Loucy (cell line): ENCODE data around the gene SIRT1.

Experiments used
- H2AFZ ChIP-seq: fragments of 200-600 bp; sonication (generic); 2 replicates; pipeline ENCODE4 v1.6.0; 2016; ENCODE audit warnings: antibody characterized with exemption, mild to moderate bottlenecking, low read length, moderate library complexity
- H3F3A ChIP-seq: fragments of 200-600 bp; 2 replicates; pipeline ENCODE4 v1.6.0; 2016; ENCODE audit warnings: antibody characterized with exemption, low read depth, mild to moderate bottlenecking
- H3K27me3 ChIP-seq: fragments of 200-600 bp; sonication (generic); 2 replicates; pipeline ENCODE4 v1.6.1; 2014; ENCODE audit warnings: low read length, mild to moderate bottlenecking; ENCODE audit not compliant: insufficient read depth, poor library complexity, severe bottlenecking
- H3K36me3 ChIP-seq: fragments of 200-600 bp; sonication (generic); 2 replicates; pipeline ENCODE4 v1.6.1; 2016; ENCODE audit warnings: low read length; ENCODE audit not compliant: insufficient read depth
- H3K4me1 ChIP-seq: fragments of 200-600 bp; sonication (generic); 2 replicates; pipeline ENCODE4 v1.5.1; 2014; ENCODE audit warnings: low read length, mild to moderate bottlenecking; ENCODE audit not compliant: insufficient read depth, poor library complexity, severe bottlenecking
- H3K4me2 ChIP-seq: fragments of 200-600 bp; sonication (generic); 2 replicates; pipeline ENCODE4 v1.6.0; 2014; ENCODE audit warnings: antibody characterized with exemption, low read length, low read depth, mild to moderate bottlenecking; ENCODE audit not compliant: poor library complexity, severe bottlenecking
- H3K4me3 ChIP-seq: fragments of 200-600 bp; sonication (generic); 2 replicates; pipeline ENCODE4 v1.5.1; 2014; ENCODE audit warnings: low read length, mild to moderate bottlenecking, mixed read lengths; ENCODE audit not compliant: poor library complexity, severe bottlenecking
- H3K79me2 ChIP-seq: fragments of 200-600 bp; sonication (generic); 2 replicates; pipeline ENCODE4 v1.6.1; 2014; ENCODE audit warnings: low read length; ENCODE audit not compliant: insufficient read depth
- H3K9ac ChIP-seq: fragments of 200-600 bp; sonication (generic); 2 replicates; pipeline ENCODE4 v1.6.0; 2014; ENCODE audit warnings: mild to moderate bottlenecking, low read depth, low read length, moderate library complexity; ENCODE audit not compliant: poor library complexity, severe bottlenecking
- H3K9me2 ChIP-seq: fragments of 200-600 bp; sonication (generic); replicated peaks from 2 replicates; pipeline ENCODE4 v1.6.1; 2016; ENCODE audit warnings: low read depth, low read length, mixed read lengths
- H3K9me3 ChIP-seq: fragments of 200-600 bp; sonication (generic); 2 replicates; pipeline ENCODE4 v1.6.1; 2014; ENCODE audit warnings: mild to moderate bottlenecking, antibody characterized with exemption, low read length, low read depth; ENCODE audit not compliant: insufficient read depth
- H4K20me1 ChIP-seq: fragments of 200-600 bp; sonication (generic); 2 replicates; pipeline ENCODE4 v1.6.0; 2014; ENCODE audit warnings: antibody characterized with exemption, low read length, mild to moderate bottlenecking; ENCODE audit not compliant: insufficient read depth, poor library complexity, severe bottlenecking
- EZH2phosphoT487 ChIP-seq: fragments of 200-600 bp; IDR thresholded peaks from 2 replicates; pipeline ENCODE4 v1.6.1; 2018; ENCODE audit warnings: antibody characterized with exemption, mild to moderate bottlenecking, moderate library complexity, borderline replicate concordance
- TF ChIP-seq, protein P1 (sequence below): fragments of 200-600 bp; sonication (generic); conservative IDR thresholded peaks from 2 replicates; pipeline ENCODE4 v1.5.1; 2014; ENCODE audit warnings: mild to moderate bottlenecking, antibody characterized with exemption, low read length

SIRT1 gene

GRCh38 chr10:67925449-67926005 lies 41.1 kb downstream of the SIRT1 start:
- H3K4me3 ChIP-seq: no peak overlapping the region
- H3K9ac ChIP-seq: no peak overlapping the region
- TF ChIP-seq, protein P1, sequence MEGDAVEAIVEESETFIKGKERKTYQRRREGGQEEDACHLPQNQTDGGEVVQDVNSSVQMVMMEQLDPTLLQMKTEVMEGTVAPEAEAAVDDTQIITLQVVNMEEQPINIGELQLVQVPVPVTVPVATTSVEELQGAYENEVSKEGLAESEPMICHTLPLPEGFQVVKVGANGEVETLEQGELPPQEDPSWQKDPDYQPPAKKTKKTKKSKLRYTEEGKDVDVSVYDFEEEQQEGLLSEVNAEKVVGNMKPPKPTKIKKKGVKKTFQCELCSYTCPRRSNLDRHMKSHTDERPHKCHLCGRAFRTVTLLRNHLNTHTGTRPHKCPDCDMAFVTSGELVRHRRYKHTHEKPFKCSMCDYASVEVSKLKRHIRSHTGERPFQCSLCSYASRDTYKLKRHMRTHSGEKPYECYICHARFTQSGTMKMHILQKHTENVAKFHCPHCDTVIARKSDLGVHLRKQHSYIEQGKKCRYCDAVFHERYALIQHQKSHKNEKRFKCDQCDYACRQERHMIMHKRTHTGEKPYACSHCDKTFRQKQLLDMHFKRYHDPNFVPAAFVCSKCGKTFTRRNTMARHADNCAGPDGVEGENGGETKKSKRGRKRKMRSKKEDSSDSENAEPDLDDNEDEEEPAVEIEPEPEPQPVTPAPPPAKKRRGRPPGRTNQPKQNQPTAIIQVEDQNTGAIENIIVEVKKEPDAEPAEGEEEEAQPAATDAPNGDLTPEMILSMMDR: no peak
- no peak for TF ChIP-seq EZH2phosphoT487
- no peaks in the 10 kb centered on the region for H3K4me1 ChIP-seq
- H4K20me1 ChIP-seq: no peaks in the 10 kb centered on the region
- H3K79me2 ChIP-seq: no peaks in the 10 kb centered on the region
- no peak overlapping the region for H3K4me2 ChIP-seq
- no peaks in the 10 kb centered on the region for H3K9me3 ChIP-seq
- H3F3A ChIP-seq: no peaks in the 10 kb centered on the region
- H3K27me3 ChIP-seq: no peaks in the 10 kb centered on the region
- H3K9me2 ChIP-seq: no peaks in the 10 kb centered on the region
- H2AFZ ChIP-seq: no peak overlapping the region
- H3K36me3 ChIP-seq: peaks cover 13% of the 10 kb centered on the region; the same call in 1 of the 2 replicates

- Histone ChIP-seq H3F3A (no peaks in the 10 kb centered on the region), H3K79me2 (no peaks in the 10 kb centered on the region), H3K9me2 (no peaks in the 10 kb centered on the region), H3K9ac (no peak overlapping the region), H3K27me3 (no peaks in the 10 kb centered on the region), H3K4me3 (no peak overlapping the region), H4K20me1 (no peaks in the 10 kb centered on the region), H2AFZ (no peak overlapping the region), H3K4me1 (no peaks in the 10 kb centered on the region), H3K4me2 (no peak overlapping the region), H3K9me3 (no peaks in the 10 kb centered on the region), H3K36me3 (peaks cover 13% of the 10 kb centered on the region; the same call in 1 of the 2 replicates)
- TF ChIP-seq, protein P1: no peak
- TF ChIP-seq EZH2phosphoT487: no peak
Observed at GRCh38 chr10:67926951-67927350, 42.5 kb downstream of the SIRT1 start.

GRCh38 chr10:67933199-67933598 lies 48.7 kb downstream of the SIRT1 start:
- Histone ChIP-seq H4K20me1 (no peaks in the 10 kb centered on the region), H3K9me2 (no peaks in the 10 kb centered on the region), H3K4me3 (no peak overlapping the region), H3K4me1 (no peaks in the 10 kb centered on the region), H3K9me3 (no peaks in the 10 kb centered on the region), H2AFZ (no peak overlapping the region), H3K79me2 (no peaks in the 10 kb centered on the region), H3K36me3 (peaks cover 18% of the 10 kb centered on the region; the same call in 1 of the 2 replicates), H3F3A (no peaks in the 10 kb centered on the region), H3K4me2 (no peak overlapping the region), H3K27me3 (no peaks in the 10 kb centered on the region), H3K9ac (no peak overlapping the region)
- TF ChIP-seq EZH2phosphoT487: no peak
- TF ChIP-seq, protein P1: no peak
